Measurements from ENCODE around the gene CHST7. TPM values are rescaled to one million over a fixed set of nuclear protein-coding genes. Genes with fewer than 3 reads are reported as not detected.

CHST7 gene
- total RNA-seq, 1 experiment from 2014 or later, result 17.1 TPM

DNA sequence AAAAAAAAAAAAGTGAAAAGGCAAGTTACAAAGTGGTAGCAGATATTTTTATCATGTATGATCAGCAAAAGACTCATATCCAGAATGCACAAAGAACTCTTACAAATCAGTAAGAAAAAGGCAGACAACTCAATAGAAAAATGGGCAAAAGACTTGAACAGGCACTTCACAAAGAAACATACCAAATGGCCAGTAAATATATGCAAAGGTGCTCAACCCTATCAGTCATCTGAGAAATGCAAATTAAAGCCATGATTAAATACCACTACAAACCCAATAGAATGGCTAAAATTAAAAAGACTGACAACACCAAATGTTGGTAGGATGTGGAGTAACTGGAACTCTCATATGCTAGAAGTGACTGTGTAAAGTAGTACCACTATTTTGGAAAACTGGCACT is 45.4 kb downstream of the CHST7 start:
- H3K36me3 Mint-ChIP-seq (ENCODE audit: insufficient read depth in 1 of 3, low read depth in 3 of 3), result peaks cover 33 to 40% (median 34%) of the 10 kb centered on the region in 3 experiments
- Histone ChIP-seq H4K8ac (replicated peaks; ENCODE audit: insufficient read length, low read depth, low read length) (no peak overlapping the region), H3K23me2 (ENCODE audit: insufficient read length, low read depth, low read length, poor library complexity, severe bottlenecking) (no peaks in the 10 kb centered on the region), H3K9me3 (ENCODE audit: control insufficient read depth, low read depth, low read length) (peaks cover 27% of the 10 kb centered on the region), H2AK5ac (ENCODE audit: insufficient read length, low read length) (no peak overlapping the region), H2AFZ (ENCODE audit: low read length) (no peak overlapping the region), H2BK5ac (ENCODE audit: insufficient read length, low read length) (no peak overlapping the region), H3K27me3 (ENCODE audit: insufficient read depth, low read length) (no peaks in the 10 kb centered on the region; the same call in 1 of the 2 replicates), H4K20me1 (ENCODE audit: control insufficient read depth, insufficient read depth, insufficient read length) (no peaks in the 10 kb centered on the region), H2BK12ac (ENCODE audit: insufficient read length, low read depth, low read length) (no peak overlapping the region), H3K4me2 (ENCODE audit: insufficient read depth, insufficient read length, low read length) (no peak overlapping the region), H3K4me1 (ENCODE audit: insufficient read depth, low read length) (no peaks in the 10 kb centered on the region), H3K4ac (ENCODE audit: low read depth, low read length) (no peak overlapping the region), H3K79me1 (ENCODE audit: insufficient read depth, low read depth, low read length, poor library complexity, severe bottlenecking) (no peaks in the 10 kb centered on the region), H2BK15ac (ENCODE audit: low read depth, low read length) (no peak overlapping the region), H3K14ac (ENCODE audit: insufficient read depth, low read length) (no peak overlapping the region), H3T11ph (ENCODE audit: low read length) (no peak overlapping the region), H2BK120ac (ENCODE audit: low read depth, low read length, poor library complexity, severe bottlenecking) (no peak overlapping the region), H3K23ac (ENCODE audit: insufficient read length, low read depth, low read length) (no peak overlapping the region), H3K9ac (ENCODE audit: extremely low read depth, insufficient read length, low read length) (no peak overlapping the region), H3K27ac (ENCODE audit: insufficient read length, low read depth, low read length) (no peak overlapping the region), H3K18ac (ENCODE audit: insufficient read length, low read depth, low read length) (no peak overlapping the region), H3K79me2 (ENCODE audit: insufficient read depth, low read length) (no peaks in the 10 kb centered on the region), H4K5ac (ENCODE audit: insufficient read length, low read depth, low read length) (no peak overlapping the region), H2BK20ac (ENCODE audit: low read depth, low read length, poor library complexity, severe bottlenecking) (no peak overlapping the region), H3K56ac (ENCODE audit: insufficient read length, low read depth, low read length) (no peak overlapping the region), H4K91ac (ENCODE audit: insufficient read length, low read depth, low read length) (no peak overlapping the region)
- TF ChIP-seq, protein P1, sequence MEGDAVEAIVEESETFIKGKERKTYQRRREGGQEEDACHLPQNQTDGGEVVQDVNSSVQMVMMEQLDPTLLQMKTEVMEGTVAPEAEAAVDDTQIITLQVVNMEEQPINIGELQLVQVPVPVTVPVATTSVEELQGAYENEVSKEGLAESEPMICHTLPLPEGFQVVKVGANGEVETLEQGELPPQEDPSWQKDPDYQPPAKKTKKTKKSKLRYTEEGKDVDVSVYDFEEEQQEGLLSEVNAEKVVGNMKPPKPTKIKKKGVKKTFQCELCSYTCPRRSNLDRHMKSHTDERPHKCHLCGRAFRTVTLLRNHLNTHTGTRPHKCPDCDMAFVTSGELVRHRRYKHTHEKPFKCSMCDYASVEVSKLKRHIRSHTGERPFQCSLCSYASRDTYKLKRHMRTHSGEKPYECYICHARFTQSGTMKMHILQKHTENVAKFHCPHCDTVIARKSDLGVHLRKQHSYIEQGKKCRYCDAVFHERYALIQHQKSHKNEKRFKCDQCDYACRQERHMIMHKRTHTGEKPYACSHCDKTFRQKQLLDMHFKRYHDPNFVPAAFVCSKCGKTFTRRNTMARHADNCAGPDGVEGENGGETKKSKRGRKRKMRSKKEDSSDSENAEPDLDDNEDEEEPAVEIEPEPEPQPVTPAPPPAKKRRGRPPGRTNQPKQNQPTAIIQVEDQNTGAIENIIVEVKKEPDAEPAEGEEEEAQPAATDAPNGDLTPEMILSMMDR (conservative IDR thresholded peaks at IDR 0.05), result no peak
- no peak overlapping the region for H3K4me3 Mint-ChIP-seq
- DNase-seq, result no peak
- H3K4me1 Mint-ChIP-seq, result peaks cover 3 to 19% of the 10 kb centered on the region in 2 experiments
- H3K27me3 Mint-ChIP-seq (ENCODE audit: low read depth), result no peaks in the 10 kb centered on the region
- peaks cover 69 to 70% of the 10 kb centered on the region in 2 experiments for H3K9me3 Mint-ChIP-seq
- no peak overlapping the region for H3K27ac Mint-ChIP-seq

Data from H9 (cell line).